ELR (cell line): Measurements from ENCODE around the gene MCOLN1.

ENCODE experiments used
- DNase-seq: peaks from one replicate; pipeline ENCODE4 v3.0.0-alpha.2; 2015; ENCODE audit warnings: low read depth

The MCOLN1 gene

DNA sequence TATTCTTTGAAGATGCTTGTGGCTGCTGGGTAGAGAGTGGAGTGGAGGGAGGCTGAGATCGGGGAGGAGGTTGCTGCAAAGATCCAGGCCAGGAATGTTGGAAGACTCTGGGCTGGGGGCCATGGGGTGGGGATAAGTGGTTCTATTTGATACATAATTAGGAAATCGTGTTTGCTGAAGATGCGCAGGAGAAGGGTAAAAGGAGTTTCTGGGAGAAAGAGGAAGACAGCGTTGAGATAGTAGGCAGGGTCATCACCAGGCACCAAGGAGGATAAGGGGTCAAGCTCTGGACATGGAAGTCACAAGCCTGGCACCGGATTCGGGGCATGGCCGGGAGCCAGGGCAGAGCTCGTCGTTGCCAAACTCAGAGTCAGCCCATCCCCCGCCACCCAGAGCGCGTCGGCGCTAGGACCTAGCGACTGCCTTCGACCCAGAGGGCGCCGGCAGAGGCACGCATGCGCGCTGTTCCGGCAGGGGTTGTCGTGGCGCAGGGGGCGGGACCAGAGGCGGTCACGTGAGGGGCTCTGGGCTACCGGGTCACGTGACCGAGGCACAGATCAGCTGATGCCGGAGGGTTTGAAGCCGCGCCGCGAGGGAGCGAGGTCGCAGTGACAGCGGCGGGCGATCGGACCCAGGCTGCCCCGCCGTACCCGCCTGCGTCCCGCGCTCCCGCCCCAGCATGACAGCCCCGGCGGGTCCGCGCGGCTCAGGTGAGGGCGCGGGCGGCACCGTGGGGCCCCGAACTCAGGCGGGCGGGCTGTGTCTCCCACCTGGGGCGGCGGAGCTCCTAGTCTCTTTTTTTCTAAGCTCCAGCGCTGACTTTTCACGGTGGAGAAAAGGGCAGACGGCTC is at the start of gene MCOLN1:
Gene MCOLN1, plus strand, starts transcription at position 553 of the 851 bp plus-strand sequence. Its CDS starts 127 bp downstream, at position 680.
- DNase-seq: peak; percentile 98

DNA sequence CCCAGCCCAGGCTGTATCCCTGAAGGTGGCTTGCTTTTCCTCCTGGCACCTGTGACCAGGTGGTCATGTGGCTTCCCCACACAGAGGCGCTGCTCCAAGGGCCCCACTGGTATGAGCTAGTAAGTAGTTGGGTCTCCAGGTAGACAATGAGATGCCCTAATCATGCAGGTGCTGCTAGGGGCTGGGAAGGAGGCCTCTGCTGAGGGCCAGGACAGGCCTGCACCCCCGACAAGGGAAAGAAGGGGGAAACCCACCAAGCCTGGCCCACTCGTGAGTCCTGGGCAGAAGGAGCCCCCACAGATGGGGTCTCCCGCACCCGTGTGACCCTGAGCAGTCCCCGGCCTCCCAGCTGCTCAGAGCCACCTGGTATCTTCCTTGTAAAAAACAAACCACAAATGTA is 46.8 kb upstream of the MCOLN1 start:
- DNase-seq: no peak

DNA sequence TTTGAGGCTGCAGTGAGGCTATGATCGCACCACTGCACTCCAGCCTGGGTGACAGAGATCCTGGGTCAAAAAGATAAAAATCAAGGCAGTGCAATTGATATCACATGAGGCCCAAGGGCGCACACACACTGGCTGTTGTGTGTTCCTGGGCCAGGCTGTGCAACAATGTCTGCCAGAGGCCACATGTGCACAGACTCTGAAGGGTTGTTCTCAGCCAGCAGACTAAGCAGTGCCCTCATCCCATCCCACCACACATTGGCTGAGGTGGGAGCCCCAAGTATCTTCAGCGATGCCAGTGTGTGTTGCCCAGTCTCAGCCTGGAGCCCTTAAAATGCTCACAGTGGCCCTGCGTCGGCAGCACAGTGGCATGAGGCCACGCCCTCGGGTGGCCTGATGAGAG is 46.2 kb upstream of the MCOLN1 start:
- DNase-seq: no peak

DNA sequence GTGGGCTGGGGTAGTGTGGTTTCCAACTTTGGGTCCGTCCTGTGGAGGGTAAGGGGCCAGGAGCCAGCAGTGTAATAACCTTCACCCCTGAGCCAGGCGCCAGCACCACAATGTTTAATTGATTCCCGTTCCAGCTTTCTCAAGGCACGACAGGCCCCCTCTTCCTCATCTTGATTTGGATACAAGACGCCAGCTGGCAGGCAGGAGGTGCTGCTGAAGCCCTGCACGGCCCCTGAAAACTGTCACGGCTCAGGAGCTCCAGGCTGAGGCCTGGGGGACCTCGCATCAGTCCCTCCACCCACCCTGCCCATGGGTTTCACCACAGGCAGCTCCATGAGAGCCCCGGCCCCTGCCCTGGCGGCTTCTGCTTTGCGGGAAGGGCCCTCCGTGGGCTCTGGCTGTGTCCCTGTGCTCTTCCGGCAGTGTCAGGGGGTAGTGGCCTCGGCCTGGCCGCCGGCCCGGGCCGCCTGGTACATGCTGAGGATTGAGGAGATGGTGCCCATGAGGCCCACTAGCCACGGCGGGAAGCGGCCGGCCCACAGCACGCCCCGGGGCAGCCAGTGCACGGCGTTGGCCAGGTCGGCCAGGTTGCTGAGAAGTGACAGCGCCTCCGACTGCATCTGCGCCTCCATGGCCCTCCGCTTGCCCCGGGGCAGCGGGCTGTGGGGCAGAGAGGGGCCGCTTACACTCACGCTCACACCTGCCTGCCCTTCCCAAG is 45.5 kb upstream of the MCOLN1 start:
- DNase-seq: no peak

DNA sequence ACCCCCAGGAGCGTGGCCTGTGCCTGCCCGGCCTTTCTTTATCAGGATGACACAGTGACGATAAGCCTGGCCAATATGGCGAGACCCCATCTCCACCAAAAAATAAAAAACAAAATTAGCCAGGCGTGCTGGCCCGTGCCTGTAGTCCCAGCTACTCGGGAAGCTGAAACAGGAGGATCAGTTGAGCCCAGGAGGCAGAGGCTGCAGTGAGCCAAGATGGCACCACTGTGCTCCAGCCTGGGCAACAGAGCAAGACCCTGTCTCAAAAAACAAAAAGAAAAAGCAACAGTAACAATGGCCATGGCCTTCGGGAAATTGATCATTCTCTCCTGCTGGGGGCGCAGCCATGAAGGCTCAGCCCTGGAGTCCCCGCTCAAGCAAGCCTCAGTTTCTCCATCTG is 44.7 kb upstream of the MCOLN1 start:
- DNase-seq: no peak

DNA sequence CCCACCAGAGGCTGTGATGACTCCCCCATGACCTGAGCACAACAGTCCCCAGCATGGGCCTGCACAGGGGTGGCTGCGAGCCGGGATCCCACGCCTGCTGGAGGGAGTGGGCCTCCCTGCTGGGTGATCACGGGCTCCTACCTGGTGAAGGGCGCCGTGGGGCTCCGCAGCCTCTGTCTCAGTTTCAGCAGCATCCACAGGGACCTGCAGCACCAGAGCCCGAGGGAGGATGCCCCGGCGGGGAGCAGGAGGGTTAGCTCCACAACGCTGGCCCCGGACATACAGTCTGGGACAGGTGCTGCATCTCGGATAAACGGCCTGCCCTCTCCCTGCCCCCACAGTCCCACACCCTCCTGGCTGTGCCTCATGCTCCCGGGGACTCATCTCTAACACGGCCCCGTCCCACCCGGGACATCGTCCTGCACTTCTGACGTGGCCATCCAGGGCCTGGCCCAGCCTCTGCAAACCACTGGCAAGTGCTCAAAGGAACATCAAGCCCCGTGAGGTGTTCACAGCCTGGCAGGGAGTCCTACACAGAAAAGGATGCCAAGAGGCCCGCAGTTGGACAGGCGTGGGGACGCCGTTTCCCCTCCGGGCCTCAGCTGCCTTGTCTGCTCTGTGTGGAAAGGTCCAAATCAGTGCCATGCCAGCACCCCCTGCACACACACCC is 44.1 kb upstream of the MCOLN1 start:
- no peak for DNase-seq

DNA sequence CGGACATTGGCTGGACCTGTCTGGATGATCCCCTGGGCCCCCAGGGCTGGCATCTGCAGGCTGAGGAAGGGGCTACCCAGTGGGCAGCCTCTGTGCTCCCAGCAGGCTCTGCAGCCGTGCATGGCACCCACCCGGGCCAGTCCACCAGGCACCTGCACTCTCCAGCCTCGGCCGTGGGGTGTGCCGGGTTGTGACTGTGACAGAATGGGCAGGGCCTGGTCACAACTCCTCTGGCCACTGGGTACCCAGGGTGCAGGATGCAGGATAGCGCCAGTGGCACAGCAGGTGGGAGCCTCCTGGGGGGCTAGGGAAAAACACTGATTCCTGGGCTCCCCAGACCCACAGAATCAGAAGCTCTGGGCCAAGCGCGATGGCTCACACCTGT is 43.6 kb upstream of the MCOLN1 start:
- no peak for DNase-seq

DNA sequence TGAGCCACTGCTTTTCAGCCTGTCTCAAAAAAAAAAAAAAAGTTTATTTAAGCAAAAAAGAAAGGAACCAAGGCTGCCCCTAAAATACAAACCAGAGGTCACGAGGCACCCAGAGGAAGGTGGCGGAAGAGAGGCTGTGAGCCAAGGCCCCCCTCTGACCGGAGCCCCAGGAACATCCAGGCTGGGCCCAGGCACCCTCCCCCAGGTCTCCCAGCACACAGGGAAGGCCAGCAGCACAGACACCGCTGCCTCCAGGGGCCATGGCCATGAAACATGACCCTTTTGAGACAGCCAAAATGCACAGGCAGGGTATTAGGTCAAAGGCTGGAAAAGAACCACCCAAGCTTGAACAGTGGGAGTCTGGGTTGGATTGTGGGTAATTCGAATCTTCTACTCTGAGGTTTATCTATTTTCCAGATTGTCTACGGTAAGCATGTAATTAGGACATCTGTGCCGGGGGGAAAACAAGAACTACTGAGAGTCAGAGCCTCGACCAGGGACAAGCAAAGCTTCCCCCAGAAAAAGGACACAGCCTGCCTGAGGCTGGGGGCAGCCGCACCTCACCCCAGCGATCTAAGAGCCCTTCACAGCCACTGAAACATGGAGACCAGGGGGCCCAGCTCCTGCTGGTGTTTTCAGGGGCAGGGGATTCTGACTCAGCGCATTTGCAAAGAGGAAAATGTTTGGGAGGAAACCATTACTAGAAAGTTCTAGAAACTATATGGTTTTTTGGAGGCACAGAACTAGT is 42.0 kb upstream of the MCOLN1 start:
- no peak for DNase-seq

DNA sequence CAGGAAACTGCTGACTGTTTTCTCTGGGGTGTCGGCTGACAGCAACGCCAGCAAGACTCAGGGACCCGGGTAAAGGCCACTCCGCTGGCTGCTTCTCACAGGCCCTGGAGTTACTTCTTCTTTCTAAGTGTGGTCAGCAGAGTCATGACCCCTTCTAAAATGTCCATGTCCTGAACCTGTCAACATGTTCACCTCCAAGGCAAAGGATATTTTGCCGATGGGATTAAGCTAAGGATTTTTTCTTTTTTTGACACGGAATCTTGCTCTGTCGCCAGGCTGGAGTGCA is 41.5 kb upstream of the MCOLN1 start:
- no peak for DNase-seq

DNA sequence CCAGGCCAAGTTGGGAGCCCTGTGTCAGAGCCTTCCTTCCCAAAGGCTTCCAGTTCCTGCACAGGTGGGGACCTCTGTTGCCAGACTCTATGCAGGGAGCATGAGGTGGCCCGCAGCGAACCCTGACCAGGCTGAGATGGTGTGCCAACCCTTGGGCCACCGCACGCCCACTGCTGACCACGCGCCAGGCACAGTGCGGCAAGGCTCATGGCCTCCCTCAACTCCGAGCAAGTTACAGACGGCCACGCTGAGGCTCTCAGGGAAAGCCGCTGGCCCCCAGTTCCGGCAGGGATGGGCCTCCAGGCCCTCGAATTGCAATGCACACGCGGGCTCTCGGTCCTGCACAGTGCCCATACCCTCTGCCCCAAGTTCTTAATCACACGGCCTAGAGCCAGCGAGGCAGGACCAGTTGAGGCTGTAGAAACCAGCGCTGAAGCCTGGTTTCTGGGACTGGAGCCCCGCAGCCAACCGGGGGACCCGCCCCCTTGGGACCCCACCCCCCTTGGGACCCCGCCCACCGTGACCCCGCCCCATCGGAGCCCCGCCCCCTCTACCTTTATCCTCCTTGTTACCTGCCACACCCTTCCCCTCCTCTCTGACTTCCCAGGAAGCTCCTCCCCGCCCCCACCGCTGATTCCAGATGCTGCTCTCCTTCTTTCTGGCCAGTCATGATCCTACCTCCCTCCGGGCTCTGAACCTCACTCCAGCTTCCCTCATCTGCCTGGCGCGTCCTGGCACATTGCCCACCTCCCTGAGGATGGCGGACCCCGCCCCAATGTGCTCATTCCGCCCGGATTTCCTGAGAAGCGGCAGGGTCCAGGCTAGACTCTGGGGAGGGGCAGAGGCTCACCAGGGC is 39.6 kb upstream of the MCOLN1 start:
- DNase-seq: no peak

DNA sequence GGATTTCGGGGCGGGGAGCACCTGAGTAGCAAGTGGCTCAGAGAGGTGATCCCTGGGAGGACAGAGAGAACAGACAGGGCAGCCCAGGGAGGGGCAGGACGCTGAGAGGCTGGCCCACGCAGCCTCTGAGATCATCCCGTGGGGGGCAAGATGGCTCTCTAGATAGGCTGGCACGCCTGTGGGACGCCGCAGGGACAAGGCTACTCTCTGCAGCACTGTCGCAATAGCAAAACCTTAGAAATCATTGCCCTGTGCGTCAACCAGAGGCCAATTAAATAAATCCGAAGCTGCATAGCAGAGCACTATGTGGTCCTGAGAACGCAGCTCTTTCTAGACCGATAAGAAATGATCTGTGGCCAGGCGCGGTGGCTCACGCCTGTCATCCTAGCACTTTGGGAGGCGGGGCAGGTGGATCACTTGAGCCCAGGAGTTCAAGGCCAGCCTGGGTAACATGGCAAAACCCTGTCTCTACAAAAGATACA is 38.7 kb upstream of the MCOLN1 start:
- DNase-seq: no peak

DNA sequence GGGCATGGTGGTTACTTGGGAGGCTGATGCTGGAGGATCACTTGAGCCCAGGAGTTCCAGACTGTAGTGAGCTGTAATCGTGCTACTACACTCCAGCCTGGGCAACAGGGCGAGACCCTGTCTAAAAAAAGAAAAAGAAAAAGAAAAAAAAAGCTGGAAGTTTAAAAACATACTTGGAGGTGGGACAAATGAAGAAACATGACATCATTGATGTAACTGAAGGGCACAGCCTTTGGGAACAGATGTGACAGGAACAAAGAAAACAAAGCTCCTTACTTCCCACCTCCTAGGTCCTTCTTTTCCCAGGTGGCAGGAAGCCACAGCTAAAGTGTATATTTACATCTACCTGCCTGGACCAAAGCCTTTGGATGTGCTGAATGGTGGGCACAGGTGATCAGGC is 35.5 kb upstream of the MCOLN1 start:
- DNase-seq: no peak

DNA sequence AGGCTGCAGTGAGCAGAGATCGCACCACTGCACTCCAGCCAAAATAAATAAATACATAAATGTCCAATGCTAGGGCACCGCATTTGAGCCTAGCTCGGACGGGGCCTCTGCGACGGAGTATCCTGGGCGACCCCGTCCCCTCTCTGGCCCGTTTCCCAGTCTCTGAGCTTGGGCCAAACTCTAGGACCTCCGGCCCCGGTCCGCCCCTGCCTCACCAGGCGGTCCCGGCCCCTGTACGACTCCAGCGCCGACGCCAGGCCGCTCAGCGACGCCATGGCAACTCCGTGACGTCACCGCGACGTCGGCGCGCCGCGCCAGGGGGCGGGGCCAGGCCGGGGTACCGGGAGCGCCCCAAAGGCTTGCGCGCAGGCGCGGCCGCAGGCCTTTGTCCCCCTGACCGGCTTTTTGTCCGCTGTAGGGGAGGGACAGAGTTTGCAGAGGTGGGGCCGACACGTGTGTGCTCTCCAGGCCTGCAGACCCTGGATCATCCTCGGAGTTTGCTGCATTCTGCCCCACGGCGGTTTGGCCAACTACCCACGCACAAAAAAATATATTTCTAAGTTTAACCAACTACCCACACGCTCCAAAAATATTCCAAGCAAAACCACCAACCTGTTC is 33.6 kb upstream of the MCOLN1 start, which contains the start of gene PEX11G:
Gene PEX11G, minus strand, starts transcription at position 300 of the 618 bp plus-strand sequence. Its CDS starts 25 bp downstream, at position 275.
- peak; percentile 85 for DNase-seq

DNA sequence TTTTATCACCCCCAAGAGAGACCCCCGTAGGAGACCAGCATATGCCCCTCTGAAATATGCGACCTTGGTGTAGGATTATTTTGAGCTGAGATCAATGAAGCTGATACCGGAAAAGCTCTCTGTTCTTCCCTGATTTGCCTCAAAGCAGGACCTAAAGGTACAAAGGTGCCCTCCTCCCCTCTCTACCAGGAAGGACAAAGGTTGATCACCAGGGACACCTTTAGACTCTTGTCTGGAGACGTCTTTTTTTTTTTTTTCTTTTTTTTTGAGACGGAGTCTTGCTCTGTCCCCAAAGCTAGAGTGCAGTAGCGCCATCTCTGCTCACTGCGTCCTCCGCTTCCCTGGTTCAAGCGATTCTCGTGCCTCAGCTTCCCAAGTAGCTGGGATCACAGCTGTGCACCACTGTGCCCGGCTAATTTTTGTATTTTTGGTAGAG is 32.8 kb upstream of the MCOLN1 start:
- DNase-seq: no peak

DNA sequence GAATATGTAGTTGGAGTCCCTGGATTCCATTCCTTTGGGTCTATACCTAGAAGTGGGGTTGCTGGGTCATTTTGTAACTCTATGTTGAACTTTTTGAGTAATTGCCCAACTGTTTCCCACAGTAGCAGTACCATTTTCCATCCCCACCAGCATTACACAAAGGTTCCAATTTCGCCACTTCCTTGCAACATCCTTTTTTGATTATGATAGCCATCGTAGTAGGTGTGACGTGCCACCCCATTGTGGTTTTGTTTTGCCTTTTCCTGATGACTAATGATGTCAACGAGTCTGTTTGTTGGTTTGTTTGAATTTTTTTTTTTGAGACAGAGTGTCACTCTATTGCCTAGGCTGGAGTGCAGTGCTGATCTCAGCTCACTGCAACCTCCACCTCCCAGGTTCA is 30.3 kb upstream of the MCOLN1 start:
- DNase-seq: peak; percentile 56

DNA sequence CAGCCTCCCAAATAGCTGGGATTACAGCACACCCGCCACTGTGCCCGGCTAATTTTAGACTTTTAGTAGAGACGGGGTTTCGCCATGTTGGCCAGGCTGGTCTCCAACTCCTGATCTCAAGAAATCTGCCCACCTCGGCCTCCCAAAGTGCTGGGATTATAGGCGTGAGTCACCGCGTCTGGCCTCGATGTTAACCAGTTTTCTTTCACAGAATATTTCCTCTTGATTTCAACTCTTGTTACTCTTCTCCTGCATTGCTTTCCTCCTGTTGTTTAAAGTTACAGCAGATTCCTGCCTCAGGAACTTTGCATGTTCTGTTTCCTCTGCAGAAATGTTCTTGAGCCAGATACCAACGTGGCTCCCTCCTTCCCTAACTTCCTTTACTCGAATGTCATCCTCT is 29.9 kb upstream of the MCOLN1 start:
- no peak for DNase-seq

DNA sequence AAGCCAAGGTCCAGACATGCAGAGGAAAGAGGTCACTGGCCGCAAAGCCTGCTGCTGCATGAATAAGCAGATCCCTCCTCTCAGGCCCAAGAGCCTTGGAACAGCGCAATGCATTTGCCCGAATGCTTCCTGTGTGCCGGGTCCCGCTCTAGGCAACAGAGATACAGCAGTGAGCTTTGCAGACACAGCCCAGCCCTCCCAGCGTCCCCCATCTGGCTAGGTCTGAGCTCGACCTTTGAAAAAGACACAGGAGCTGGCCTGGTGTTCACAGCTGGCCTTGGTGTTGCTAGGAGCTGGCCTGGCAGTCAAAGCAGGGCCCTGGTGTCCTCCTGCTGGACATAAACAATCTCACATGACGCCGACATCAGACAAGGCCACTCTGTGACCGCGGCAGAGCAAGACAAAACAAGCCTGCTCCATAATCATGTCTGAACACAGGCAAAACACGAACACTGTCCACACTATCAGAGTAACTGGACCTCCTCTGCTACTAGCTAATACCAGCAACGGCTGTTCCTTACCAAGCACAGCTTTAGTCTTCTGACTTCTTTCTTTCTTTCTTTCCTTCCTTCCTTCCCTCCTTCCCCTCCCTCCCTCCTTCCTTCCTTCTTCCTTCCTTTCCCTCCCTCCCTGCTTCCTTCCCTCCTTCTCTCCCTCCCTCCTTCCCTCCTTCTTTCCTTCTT is 27.9 kb upstream of the MCOLN1 start:
- DNase-seq: no peak

DNA sequence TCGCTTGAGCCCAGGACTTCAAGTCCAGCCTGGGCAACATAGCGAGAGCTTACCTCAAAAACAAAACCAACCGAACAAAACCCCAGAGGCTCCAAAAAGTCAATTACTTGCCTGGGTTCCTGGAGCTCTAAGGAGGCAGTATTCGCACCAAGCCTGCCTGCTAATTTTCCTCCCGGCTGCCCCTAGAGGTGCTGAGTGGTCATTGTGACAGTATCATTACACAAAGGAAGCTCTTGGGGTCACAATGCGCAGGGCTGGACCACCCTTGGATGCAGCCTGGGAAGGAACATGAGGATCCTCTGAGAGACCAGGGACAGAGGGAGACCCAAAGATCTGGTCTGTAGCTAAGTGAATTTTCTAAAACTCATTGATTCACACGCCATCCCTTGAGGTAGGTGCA is 25.1 kb upstream of the MCOLN1 start:
- DNase-seq: peak; percentile 43

DNA sequence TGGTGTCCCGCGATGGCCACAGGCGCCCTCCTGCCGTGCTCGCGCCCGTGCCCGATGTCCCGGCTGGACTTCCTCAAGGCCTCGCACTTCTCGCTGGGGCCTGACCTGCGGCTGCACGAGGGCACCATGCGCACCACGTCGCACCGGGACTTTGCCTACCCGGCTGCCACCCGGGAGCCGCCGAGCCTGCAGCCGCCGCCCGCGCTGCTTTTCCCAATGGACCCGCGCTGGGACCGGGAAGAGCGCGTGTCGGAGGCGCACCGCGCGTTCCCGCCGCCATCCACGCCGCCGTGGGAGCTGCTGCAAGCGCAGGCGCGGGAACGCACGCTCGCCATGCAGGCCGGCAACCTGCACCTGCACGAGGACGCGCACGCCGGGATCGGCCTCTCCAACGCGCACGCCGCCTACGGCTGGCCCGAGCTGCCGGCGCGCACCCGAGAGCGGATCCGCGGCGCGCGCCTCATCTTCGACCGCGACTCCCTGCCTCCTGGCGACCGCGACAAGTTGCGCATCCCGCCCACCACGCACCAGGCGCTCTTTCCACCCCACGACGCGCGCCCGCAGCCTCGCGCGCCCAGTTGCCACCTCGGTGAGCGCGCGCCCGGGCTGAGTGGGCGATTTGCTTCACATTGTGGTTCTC is 21.5 kb upstream of the MCOLN1 start:
- DNase-seq: peak; percentile 55

DNA sequence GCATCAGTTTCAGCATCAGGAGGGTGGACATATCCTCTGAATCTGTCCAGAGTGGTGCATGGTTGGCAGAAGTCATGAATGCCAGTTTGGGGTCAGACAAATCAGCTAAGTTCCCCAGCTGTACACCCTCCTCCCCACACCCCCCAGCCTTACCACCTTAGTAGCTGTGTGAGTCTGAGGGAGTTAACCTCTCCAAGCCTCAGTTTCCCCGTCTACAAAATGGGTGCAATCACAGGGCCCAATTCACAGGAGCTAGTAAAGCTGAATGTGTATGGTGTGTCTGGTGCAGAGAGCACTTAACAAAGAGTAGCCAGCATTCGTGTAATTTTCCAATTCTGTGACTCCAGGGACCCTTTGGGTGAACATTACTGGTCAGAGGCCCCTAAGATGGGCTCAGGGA is 19.9 kb upstream of the MCOLN1 start:
- DNase-seq: no peak
